K562 (cell line): Measurements from ENCODE around the gene SARS2. TPM values are rescaled to one million over a fixed set of nuclear protein-coding genes. Genes with fewer than 3 reads are reported as not detected.

Experiments
- CBX3 ChIP-seq, 2 experiments: IDR thresholded peaks; 1 replicate in 1 of 2; 2 replicates in 1 of 2; pipeline ENCODE4 v1.6.1; 2012; ENCODE audit warnings: inconsistent platforms in 2 of 2, low read length in 2 of 2, borderline replicate concordance in 1 of 2, control low read depth in 1 of 2
- DIDO1 ChIP-seq: fragments of 450-650 bp; IDR thresholded peaks from 2 replicates; pipeline ENCODE4 v1.6.1; 2016; ENCODE audit warnings: low read depth, missing biosample characterization, missing genetic modification characterization
- FOXK1 ChIP-seq: sonication (generic); formaldehyde crosslinking; IDR thresholded peaks from 2 replicates; pipeline ENCODE4 v1.8.0; 2022; ENCODE audit warnings: missing genetic modification reagents, mild to moderate bottlenecking, borderline replicate concordance
- GATAD2A ChIP-seq: fragments of 450-650 bp; IDR thresholded peaks from 2 replicates; pipeline ENCODE4 v1.6.1; 2017
- IFI16 ChIP-seq: fragments of 250-450 bp; sonication (Bioruptor Pico); IDR thresholded peaks from 2 replicates; pipeline ENCODE4 v2.1.2; 2022; ENCODE audit warnings: mild to moderate bottlenecking, inconsistent platforms
- RAD21 ChIP-seq, 2 experiments: fragments of 250-450 bp in 1 of 2; fragments of 450-650 bp in 1 of 2; sonication (Bioruptor Pico) in 1 of 2; formaldehyde crosslinking in 1 of 2; IDR thresholded peaks in 1 of 2; conservative IDR thresholded peaks in 1 of 2; 2 replicates each; pipeline versions ENCODE4 v1.4.0 to v1.8.0; 2020 to 2022; ENCODE audit warnings: mild to moderate bottlenecking in 2 of 2, moderate library complexity in 1 of 2
- RBBP5 ChIP-seq: fragments of 200-600 bp; sonication (generic); IDR thresholded peaks from 2 replicates; pipeline ENCODE4 v1.6.1; 2012; ENCODE audit warnings: borderline replicate concordance, mild to moderate bottlenecking, low read length, control low read depth, inconsistent platforms; ENCODE audit not compliant: insufficient read depth, poor library complexity, severe bottlenecking
- ZKSCAN1 ChIP-seq: fragments of 150-350 bp; IDR thresholded peaks from 2 replicates; pipeline ENCODE4 v1.6.1; 2016; ENCODE audit warnings: low read depth, low read length
- ZNF76 ChIP-seq: fragments of 250-450 bp; sonication (Bioruptor Pico); IDR thresholded peaks from 2 replicates; pipeline ENCODE4 v1.4.0; 2020; ENCODE audit warnings: mild to moderate bottlenecking, moderate library complexity, borderline replicate concordance
- polyA plus RNA-seq, 8 experiments: library from polyadenylated mRNA; depleted of rRNA in 4 of 8; stranded (reverse) in 5 of 8; unstranded in 3 of 8; fragments of >200 nt; fragmentation: Nextera tagmentation in 2 of 8; fragmentation: Illumina TruSeq in 1 of 8; extraction: Ambion mirVana in 2 of 8; extraction: Trizol in 1 of 8; gene quantifications; 2 replicates each; pipeline versions ENCODE4 v1.2.1 to v1.2.3, GENCODE V29; 2011 to 2014; ENCODE audit warnings: inconsistent platforms in 1 of 8, missing spikeins in 1 of 8
- total RNA-seq, 7 experiments: library from RNA; depleted of rRNA in 6 of 7; stranded (reverse); fragments of >200 nt in 6 of 7; fragmentation: Illumina TruSeq in 2 of 7; extraction: Trizol in 2 of 7; gene quantifications; 2 replicates each; pipeline versions ENCODE4 v1.2.1 to v1.2.3, GENCODE V29; 2011 to 2021; ENCODE audit warnings: low replicate concordance in 1 of 7
- TF ChIP-seq, protein P1 (sequence below), 2 experiments: fragments of 450-650 bp; formaldehyde crosslinking in 1 of 2; IDR thresholded peaks; 2 replicates each; pipeline versions ENCODE4 v1.4.0 to v1.6.1; 2014 to 2020; ENCODE audit warnings: mild to moderate bottlenecking in 2 of 2, borderline replicate concordance in 1 of 2, low read depth in 1 of 2
- TF ChIP-seq, protein P2 (sequence below): fragments of 250-450 bp; sonication (Bioruptor Pico); IDR thresholded peaks from 2 replicates; pipeline ENCODE4 v1.8.0; 2021; ENCODE audit warnings: mild to moderate bottlenecking, moderate library complexity
- TF ChIP-seq, protein P3 (sequence below): sonication (generic); formaldehyde crosslinking; IDR thresholded peaks from 2 replicates; pipeline ENCODE4 v1.5.0; 2020; ENCODE audit warnings: missing genetic modification reagents
- TF ChIP-seq, protein P4 (sequence below): fragments of 250-450 bp; sonication (Bioruptor Pico); IDR thresholded peaks from 2 replicates; pipeline ENCODE4 v1.8.0; 2022; ENCODE audit warnings: moderate library complexity, mild to moderate bottlenecking, inconsistent platforms

SARS2 gene
- total and polyA plus RNA-seq, 9 of the 15 experiments (the other 6 are each of a cell fraction or from before 2014, with no cell fraction given): 3.1 to 59.1 (median 31.7) TPM

DNA sequence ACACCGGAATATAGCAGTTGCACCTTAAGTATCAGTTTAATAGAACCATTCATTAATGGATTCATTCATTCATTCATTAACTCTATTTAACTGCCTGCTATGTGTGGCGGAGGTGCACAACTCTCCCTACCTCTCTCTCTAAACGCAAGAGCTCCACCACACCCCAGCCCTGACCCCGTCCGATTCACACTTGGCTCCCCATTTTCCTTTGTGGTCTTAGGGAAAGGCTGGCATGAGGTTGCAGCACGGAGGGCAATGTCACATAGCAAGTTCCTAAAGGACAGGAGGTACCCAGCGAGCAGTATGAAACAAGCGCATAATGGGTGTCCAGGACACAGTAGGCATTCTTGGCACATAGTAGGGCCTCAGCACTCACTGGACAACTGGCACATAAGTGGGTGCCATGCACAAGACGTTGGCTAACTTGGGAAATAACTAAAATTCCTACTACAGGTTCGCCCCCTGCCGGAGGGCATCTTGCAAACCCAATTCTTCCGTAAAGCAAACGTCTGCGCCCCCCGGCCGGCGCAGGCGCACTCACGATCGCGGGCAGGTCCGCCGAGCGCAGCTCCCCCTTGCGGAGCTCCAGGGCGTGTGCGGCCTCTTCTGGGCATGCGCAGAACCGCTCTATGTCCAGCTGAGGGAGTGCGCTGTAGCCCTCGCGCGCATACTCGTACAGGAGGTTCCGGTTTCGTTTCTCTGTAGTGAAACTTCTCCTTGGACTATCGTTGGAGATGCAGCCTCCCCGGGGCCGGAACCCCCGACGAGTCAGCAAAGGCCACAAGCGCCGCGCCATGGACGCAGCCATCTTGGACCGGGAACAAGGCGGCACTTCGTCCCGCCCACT lies at the start of gene SARS2 (continued):
- TF ChIP-seq, protein P1, sequence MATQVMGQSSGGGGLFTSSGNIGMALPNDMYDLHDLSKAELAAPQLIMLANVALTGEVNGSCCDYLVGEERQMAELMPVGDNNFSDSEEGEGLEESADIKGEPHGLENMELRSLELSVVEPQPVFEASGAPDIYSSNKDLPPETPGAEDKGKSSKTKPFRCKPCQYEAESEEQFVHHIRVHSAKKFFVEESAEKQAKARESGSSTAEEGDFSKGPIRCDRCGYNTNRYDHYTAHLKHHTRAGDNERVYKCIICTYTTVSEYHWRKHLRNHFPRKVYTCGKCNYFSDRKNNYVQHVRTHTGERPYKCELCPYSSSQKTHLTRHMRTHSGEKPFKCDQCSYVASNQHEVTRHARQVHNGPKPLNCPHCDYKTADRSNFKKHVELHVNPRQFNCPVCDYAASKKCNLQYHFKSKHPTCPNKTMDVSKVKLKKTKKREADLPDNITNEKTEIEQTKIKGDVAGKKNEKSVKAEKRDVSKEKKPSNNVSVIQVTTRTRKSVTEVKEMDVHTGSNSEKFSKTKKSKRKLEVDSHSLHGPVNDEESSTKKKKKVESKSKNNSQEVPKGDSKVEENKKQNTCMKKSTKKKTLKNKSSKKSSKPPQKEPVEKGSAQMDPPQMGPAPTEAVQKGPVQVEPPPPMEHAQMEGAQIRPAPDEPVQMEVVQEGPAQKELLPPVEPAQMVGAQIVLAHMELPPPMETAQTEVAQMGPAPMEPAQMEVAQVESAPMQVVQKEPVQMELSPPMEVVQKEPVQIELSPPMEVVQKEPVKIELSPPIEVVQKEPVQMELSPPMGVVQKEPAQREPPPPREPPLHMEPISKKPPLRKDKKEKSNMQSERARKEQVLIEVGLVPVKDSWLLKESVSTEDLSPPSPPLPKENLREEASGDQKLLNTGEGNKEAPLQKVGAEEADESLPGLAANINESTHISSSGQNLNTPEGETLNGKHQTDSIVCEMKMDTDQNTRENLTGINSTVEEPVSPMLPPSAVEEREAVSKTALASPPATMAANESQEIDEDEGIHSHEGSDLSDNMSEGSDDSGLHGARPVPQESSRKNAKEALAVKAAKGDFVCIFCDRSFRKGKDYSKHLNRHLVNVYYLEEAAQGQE (IDR thresholded peaks at IDR 0.05; ENCODE audit: borderline replicate concordance): peak; percentile 80; the same call in 1 of the 2 replicates
- TF ChIP-seq, protein P1 (CRISPR knock-in tag; IDR thresholded peaks at IDR 0.05; ENCODE audit: low read depth): no peak
- no peak for TF ChIP-seq ZNF76 (CRISPR knock-in tag)
- TF ChIP-seq FOXK1 (CRISPR knock-in tag): 0 out of 2 replicates have a peak, but pooled peaks have one; percentile 64
- TF ChIP-seq DIDO1 (tag): peak; percentile 43; the same call in 1 of the 2 replicates
- TF ChIP-seq, protein P2, sequence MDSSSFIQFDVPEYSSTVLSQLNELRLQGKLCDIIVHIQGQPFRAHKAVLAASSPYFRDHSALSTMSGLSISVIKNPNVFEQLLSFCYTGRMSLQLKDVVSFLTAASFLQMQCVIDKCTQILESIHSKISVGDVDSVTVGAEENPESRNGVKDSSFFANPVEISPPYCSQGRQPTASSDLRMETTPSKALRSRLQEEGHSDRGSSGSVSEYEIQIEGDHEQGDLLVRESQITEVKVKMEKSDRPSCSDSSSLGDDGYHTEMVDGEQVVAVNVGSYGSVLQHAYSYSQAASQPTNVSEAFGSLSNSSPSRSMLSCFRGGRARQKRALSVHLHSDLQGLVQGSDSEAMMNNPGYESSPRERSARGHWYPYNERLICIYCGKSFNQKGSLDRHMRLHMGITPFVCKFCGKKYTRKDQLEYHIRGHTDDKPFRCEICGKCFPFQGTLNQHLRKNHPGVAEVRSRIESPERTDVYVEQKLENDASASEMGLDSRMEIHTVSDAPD: 0 out of 2 replicates have a peak, but pooled peaks have one; percentile 21
- peak; percentile 81 to 83 for TF ChIP-seq RAD21 (CRISPR knock-in tag; conservative IDR thresholded peaks at IDR 0.05 in 1 of 2, IDR thresholded peaks at IDR 0.05 in 1 of 2)
- TF ChIP-seq ZKSCAN1: peak; percentile 100
- TF ChIP-seq GATAD2A: peak; percentile 77; the same call in 1 of the 2 replicates
- peak; percentile 97 for TF ChIP-seq RBBP5
- TF ChIP-seq CBX3 (IDR thresholded peaks at IDR 0.05; ENCODE audit: borderline replicate concordance in 1 of 2, low read length in 2 of 2): peak in 1 of 2 experiments; percentile 67; a peak in 1 of 3 replicates
- 0 out of 2 replicates have a peak, but pooled peaks have one; percentile 45 for TF ChIP-seq IFI16 (CRISPR knock-in tag)
- TF ChIP-seq, protein P3, sequence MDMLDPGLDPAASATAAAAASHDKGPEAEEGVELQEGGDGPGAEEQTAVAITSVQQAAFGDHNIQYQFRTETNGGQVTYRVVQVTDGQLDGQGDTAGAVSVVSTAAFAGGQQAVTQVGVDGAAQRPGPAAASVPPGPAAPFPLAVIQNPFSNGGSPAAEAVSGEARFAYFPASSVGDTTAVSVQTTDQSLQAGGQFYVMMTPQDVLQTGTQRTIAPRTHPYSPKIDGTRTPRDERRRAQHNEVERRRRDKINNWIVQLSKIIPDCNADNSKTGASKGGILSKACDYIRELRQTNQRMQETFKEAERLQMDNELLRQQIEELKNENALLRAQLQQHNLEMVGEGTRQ (CRISPR knock-in tag): peak; percentile 10; the same call in 1 of the 2 replicates
- TF ChIP-seq, protein P4, sequence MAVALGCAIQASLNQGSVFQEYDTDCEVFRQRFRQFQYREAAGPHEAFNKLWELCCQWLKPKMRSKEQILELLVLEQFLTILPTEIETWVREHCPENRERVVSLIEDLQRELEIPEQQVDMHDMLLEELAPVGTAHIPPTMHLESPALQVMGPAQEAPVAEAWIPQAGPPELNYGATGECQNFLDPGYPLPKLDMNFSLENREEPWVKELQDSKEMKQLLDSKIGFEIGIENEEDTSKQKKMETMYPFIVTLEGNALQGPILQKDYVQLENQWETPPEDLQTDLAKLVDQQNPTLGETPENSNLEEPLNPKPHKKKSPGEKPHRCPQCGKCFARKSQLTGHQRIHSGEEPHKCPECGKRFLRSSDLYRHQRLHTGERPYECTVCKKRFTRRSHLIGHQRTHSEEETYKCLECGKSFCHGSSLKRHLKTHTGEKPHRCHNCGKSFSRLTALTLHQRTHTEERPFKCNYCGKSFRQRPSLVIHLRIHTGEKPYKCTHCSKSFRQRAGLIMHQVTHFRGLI (CRISPR knock-in tag): 0 out of 2 replicates have a peak, but pooled peaks have one; percentile 22
